Upper lobe of left lung (tissue), 6 donors: ENCODE data around the gene LARGE1. TPM values are rescaled to one million over a fixed set of nuclear protein-coding genes. Genes with fewer than 3 reads are reported as not detected.

ENCODE experiments used
- ATAC-seq, 2 donors: fragments of 200-7000 bp; cut with Tn5 transposase; one replicate each; pipeline ENCODE4 v1.9.1; 2022; ENCODE audit warnings: mild to moderate bottlenecking in 2 of 2, moderate library complexity in 2 of 2; ENCODE audit not compliant: low FRiP score in 2 of 2
- DNase-seq, 2 donors: peaks; one replicate each; pipeline ENCODE4 v3.0.0-alpha.2; 2019 to 2020
- H3K27ac ChIP-seq, 4 donors: fragments of 200-600 bp; sonication (generic); one replicate each; pipeline ENCODE4 v1.5.1; 2016 to 2019
- H3K27me3 ChIP-seq, 4 donors: fragments of 200-600 bp; sonication (generic); one replicate each; pipeline ENCODE4 v1.5.1; 2017 to 2019
- H3K36me3 ChIP-seq, 4 donors: fragments of 200-600 bp; sonication (generic); one replicate each; pipeline ENCODE4 v1.5.1; 2016 to 2019
- H3K4me1 ChIP-seq, 4 donors: fragments of 200-600 bp; sonication (generic); one replicate each; pipeline ENCODE4 v1.5.1; 2018 to 2019
- H3K4me3 ChIP-seq, 4 donors: fragments of 200-600 bp; sonication (generic); one replicate each; pipeline ENCODE4 v1.5.1; 2017 to 2019; ENCODE audit warnings: mild to moderate bottlenecking in 2 of 4, moderate library complexity in 1 of 4
- H3K9me3 ChIP-seq, 4 donors: fragments of 200-600 bp; sonication (generic); one replicate each; pipeline ENCODE4 v1.5.1; 2018 to 2019
- CTCF ChIP-seq, 6 experiments: fragments of 450-650 bp in 4 of 6; fragments of 200-600 bp in 2 of 6; sonication (generic) in 2 of 6; IDR thresholded peaks; one replicate each; pipeline ENCODE4 v1.5.1; 2016 to 2019; ENCODE audit warnings: antibody characterized with exemption in 6 of 6
- EP300 ChIP-seq, 4 donors: sonication (generic); formaldehyde crosslinking; IDR thresholded peaks; one replicate each; pipeline ENCODE4 v1.5.1; 2017; ENCODE audit warnings: antibody characterized with exemption in 4 of 4, control low read depth in 2 of 4
- POLR2A ChIP-seq, 4 donors: fragments of 450-650 bp; IDR thresholded peaks; one replicate each; pipeline ENCODE4 v1.5.1; 2016 to 2017; ENCODE audit warnings: antibody characterized with exemption in 4 of 4, mild to moderate bottlenecking in 2 of 4
- POLR2AphosphoS5 ChIP-seq, 2 donors: sonication (generic); formaldehyde crosslinking; IDR thresholded peaks; one replicate each; pipeline ENCODE4 v1.5.1; 2017; ENCODE audit warnings: antibody characterized with exemption in 2 of 2
- WGBS, 2 donors: methylation state at CpG; one replicate each; pipeline ENCODE4 v1.1.5; 2017 to 2018; 5-methylcytosine and 5-hydroxymethylcytosine counted together
- total RNA-seq, 6 donors: library from RNA; depleted of rRNA in 4 of 6; stranded (reverse); fragments of >200 nt in 4 of 6; gene quantifications; one replicate each; pipeline versions ENCODE4 v1.1.0 to v1.2.1, GENCODE V29; 2016 to 2021
- donor health status: DM: no; HTN: no; CAD: no; lungs with moderate emphysema.
- donor health status: DM: no; HTN: yes; CAD: no; lungs with severe emphysema.

LARGE1 gene
- total RNA-seq, 6 donors from 2014 or later, result 14.0 to 56.6 (median 25.3) TPM

GRCh38 chr22:33553493-33553892 lies 366.8 kb downstream of the LARGE1 start:
- TF ChIP-seq EP300 (IDR thresholded peaks at IDR 0.05) (no peak), POLR2A (IDR thresholded peaks at IDR 0.05) (no peak), CTCF (IDR thresholded peaks at IDR 0.05) (no peak), POLR2AphosphoS5 (IDR thresholded peaks at IDR 0.05) (no peak)
- WGBS, 2 donors, result 47 to 53% methylated on average over 5 of the region's 5 CpGs
- DNase-seq, result no peak
- Histone ChIP-seq H3K27ac (no peak overlapping the region), H3K36me3 (no peaks in the 10 kb centered on the region), H3K9me3 (no peaks in the 10 kb centered on the region), H3K4me1 (peaks cover 0 to 7% (median 0%) of the 10 kb centered on the region in 4 donors), H3K27me3 (no peaks in the 10 kb centered on the region), H3K4me3 (no peak overlapping the region)
- ATAC-seq, result no peak

GRCh38 chr22:33544707-33545106 lies 375.6 kb downstream of the LARGE1 start:
- no peaks in the 10 kb centered on the region for H3K9me3 ChIP-seq
- ATAC-seq, result peak in 1 of 2 donors; percentile 72
- WGBS, 2 donors, result 72 to 76% methylated on average over 4 of the region's 4 CpGs
- no peak for TF ChIP-seq POLR2A (IDR thresholded peaks at IDR 0.05)
- TF ChIP-seq POLR2AphosphoS5 (IDR thresholded peaks at IDR 0.05), result no peak
- TF ChIP-seq EP300 (IDR thresholded peaks at IDR 0.05), result no peak
- TF ChIP-seq CTCF (IDR thresholded peaks at IDR 0.05), result no peak
- no peak overlapping the region for H3K27ac ChIP-seq
- no peaks in the 10 kb centered on the region for H3K27me3 ChIP-seq
- no peak overlapping the region for H3K4me3 ChIP-seq
- no peak for DNase-seq
- no peaks in the 10 kb centered on the region for H3K36me3 ChIP-seq
- peaks cover 3 to 11% (median 10%) of the 10 kb centered on the region in 4 donors for H3K4me1 ChIP-seq

GRCh38 chr22:33542722-33543121 lies 377.6 kb downstream of the LARGE1 start:
- Histone ChIP-seq H3K9me3 (no peaks in the 10 kb centered on the region), H3K4me1 (peaks cover 3 to 20% (median 14%) of the 10 kb centered on the region in 4 donors), H3K36me3 (no peaks in the 10 kb centered on the region), H3K27ac (no peak overlapping the region), H3K4me3 (no peak overlapping the region), H3K27me3 (no peaks in the 10 kb centered on the region)
- 91 to 93% methylated on average over 4 of the region's 4 CpGs for WGBS, 2 donors
- DNase-seq, result no peak
- no peak for ATAC-seq
- TF ChIP-seq POLR2AphosphoS5 (IDR thresholded peaks at IDR 0.05) (no peak), CTCF (IDR thresholded peaks at IDR 0.05) (no peak), EP300 (IDR thresholded peaks at IDR 0.05) (no peak), POLR2A (IDR thresholded peaks at IDR 0.05) (no peak)

GRCh38 chr22:33542153-33542552 lies 378.1 kb downstream of the LARGE1 start:
- DNase-seq (no peak), ATAC-seq (no peak)
- H3K27ac ChIP-seq, result no peak overlapping the region
- H3K36me3 ChIP-seq, result no peaks in the 10 kb centered on the region
- no peak overlapping the region for H3K4me3 ChIP-seq
- no peaks in the 10 kb centered on the region for H3K27me3 ChIP-seq
- H3K4me1 ChIP-seq, result peaks cover 3 to 20% (median 14%) of the 10 kb centered on the region in 4 donors
- 76 to 77% methylated on average over 3 of the region's 3 CpGs for WGBS, 2 donors
- no peaks in the 10 kb centered on the region for H3K9me3 ChIP-seq
- TF ChIP-seq POLR2A (IDR thresholded peaks at IDR 0.05), result no peak
- no peak for TF ChIP-seq CTCF (IDR thresholded peaks at IDR 0.05)
- TF ChIP-seq POLR2AphosphoS5 (IDR thresholded peaks at IDR 0.05), result no peak
- TF ChIP-seq EP300 (IDR thresholded peaks at IDR 0.05), result no peak
